Thymus (tissue), 11 donors: ENCODE results near the gene NEGR1. TPM values are rescaled to one million over a fixed set of nuclear protein-coding genes. Genes with fewer than 3 reads are reported as not detected.

Experiments
- DNase-seq, 9 donors: peaks; one replicate each; pipeline ENCODE4 v3.0.0-alpha.2; 2013; ENCODE audit warnings: low spot score in 9 of 9, low read depth in 6 of 9, missing footprints in 1 of 9
- H3K27ac ChIP-seq, 2 donors: one replicate each; pipeline ENCODE4 v1.5.1; 2013; ENCODE audit warnings: control low read depth in 1 of 2, low read depth in 1 of 2, low read length in 1 of 2, mild to moderate bottlenecking in 1 of 2, moderate library complexity in 1 of 2
- H3K27me3 ChIP-seq, 2 donors: one replicate each; pipeline ENCODE4 v1.5.1; 2013; ENCODE audit warnings: low read length in 1 of 2; ENCODE audit not compliant: control insufficient read depth in 2 of 2, insufficient read depth in 1 of 2
- H3K36me3 ChIP-seq, 2 donors: one replicate each; pipeline ENCODE4 v1.5.1; 2013; ENCODE audit warnings: low read length in 1 of 2, mild to moderate bottlenecking in 1 of 2, moderate library complexity in 1 of 2; ENCODE audit not compliant: control insufficient read depth in 2 of 2, insufficient read depth in 2 of 2
- H3K4me1 ChIP-seq, 2 donors: one replicate each; pipeline ENCODE4 v1.5.1; 2013; ENCODE audit warnings: low read length in 2 of 2; ENCODE audit not compliant: control insufficient read depth in 2 of 2, insufficient read depth in 2 of 2
- H3K4me3 ChIP-seq, 2 donors: one replicate each; pipeline ENCODE4 v1.5.1; 2013; ENCODE audit warnings: low read length in 2 of 2, control low read depth in 1 of 2, mild to moderate bottlenecking in 1 of 2
- H3K9me3 ChIP-seq, 2 donors: one replicate each; pipeline ENCODE4 v1.5.1; 2013; ENCODE audit warnings: low read length in 1 of 2, mild to moderate bottlenecking in 1 of 2; ENCODE audit not compliant: control insufficient read depth in 2 of 2, insufficient read depth in 1 of 2
- WGBS: extraction: QIAGEN DNeasy Blood & Tissue Kit; methylation state at CpG from one replicate; pipeline ENCODE4 v1.1.7; 2013; 5-methylcytosine and 5-hydroxymethylcytosine counted together
- polyA plus RNA-seq: library from polyadenylated mRNA; stranded (reverse); fragments of 200-250 nt; gene quantifications from one replicate; pipeline ENCODE4 v1.2.3, GENCODE V29; 2013
- total RNA-seq: library from RNA; stranded (reverse); fragments of 120-200 nt; gene quantifications from one replicate; pipeline ENCODE4 v1.2.4, GENCODE V29; 2013
- donor health status: healthy.

NEGR1 gene
- total and polyA plus RNA-seq, 2 donors = 2.8 to 3.3 TPM

DNA sequence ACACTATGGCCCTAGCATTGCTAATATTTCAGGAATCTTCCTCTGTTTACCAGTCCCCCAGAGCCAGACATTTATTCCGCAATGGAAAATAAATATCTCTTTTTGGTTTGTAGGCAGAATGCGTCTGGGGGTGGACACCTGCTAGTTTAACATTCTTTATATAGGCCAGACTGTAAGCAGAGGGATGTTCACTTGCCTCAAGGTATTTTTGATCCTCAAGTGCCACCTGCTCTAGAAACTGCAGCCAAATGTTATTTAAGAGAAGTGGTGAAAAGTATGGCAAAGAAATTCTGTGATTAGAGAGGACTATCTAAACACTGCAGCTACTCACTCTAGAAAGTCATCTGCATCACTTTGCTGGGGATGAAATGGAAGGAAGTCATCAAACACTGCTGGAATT, 164.7 kb downstream of the NEGR1 start:
- H3K36me3 ChIP-seq = no peaks in the 10 kb centered on the region
- no peak for DNase-seq
- WGBS = 96% methylated on average over 2 of the region's 2 CpGs
- no peaks in the 10 kb centered on the region for H3K4me1 ChIP-seq
- H3K27me3 ChIP-seq = no peaks in the 10 kb centered on the region
- H3K27ac ChIP-seq = no peak overlapping the region
- H3K4me3 ChIP-seq = no peak overlapping the region
- no peaks in the 10 kb centered on the region for H3K9me3 ChIP-seq

DNA sequence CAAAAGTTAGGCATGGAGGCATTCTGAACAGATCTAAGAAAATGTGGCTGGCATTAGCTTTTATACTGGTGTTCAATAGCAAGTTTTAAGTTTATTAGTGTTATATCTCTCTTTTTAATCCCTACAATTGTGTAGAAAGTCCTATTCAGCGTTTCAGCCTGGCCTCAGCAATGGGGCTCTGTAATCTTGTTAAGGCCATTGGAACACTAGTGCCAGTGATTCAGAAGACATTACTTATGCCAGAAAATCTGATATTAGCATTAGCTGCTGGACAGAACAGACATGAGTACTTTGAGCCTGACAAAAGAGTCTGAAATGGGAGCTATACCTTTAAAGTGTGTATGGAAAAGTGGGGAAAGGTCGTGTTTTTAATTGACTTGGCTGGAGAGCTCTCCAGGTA, 167.0 kb downstream of the NEGR1 start:
- H3K4me1 ChIP-seq = no peaks in the 10 kb centered on the region
- no peaks in the 10 kb centered on the region for H3K36me3 ChIP-seq
- H3K27ac ChIP-seq = no peak overlapping the region
- no peak overlapping the region for H3K4me3 ChIP-seq
- H3K9me3 ChIP-seq = no peaks in the 10 kb centered on the region
- DNase-seq = no peak
- no peaks in the 10 kb centered on the region for H3K27me3 ChIP-seq
- 97% methylated on average over 2 of the region's 2 CpGs for WGBS

DNA sequence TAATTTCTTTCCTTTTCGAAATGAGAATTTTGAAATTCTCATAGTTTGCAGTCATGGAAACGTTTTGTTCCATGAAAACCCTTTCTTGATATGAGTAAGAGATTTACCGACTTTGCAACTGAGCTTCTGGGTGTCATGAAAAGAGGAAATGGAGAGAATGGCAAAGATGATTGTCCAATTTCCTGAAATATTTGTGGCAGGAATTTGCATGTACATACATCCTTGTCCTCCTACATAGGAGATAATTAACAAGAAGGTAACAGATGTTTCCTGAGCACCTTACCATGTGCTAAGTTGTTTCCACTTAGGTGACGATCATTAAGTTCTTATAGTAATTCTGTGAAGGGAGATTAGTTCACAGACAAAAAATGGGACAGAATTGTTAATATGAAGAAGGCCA, 170.7 kb downstream of the NEGR1 start:
- DNase-seq = no peak
- no peaks in the 10 kb centered on the region for H3K9me3 ChIP-seq
- no peak overlapping the region for H3K4me3 ChIP-seq
- H3K4me1 ChIP-seq = no peaks in the 10 kb centered on the region
- 84% methylated on average over 4 of the region's 4 CpGs for WGBS
- no peaks in the 10 kb centered on the region for H3K27me3 ChIP-seq
- no peaks in the 10 kb centered on the region for H3K36me3 ChIP-seq
- H3K27ac ChIP-seq = no peak overlapping the region

DNA sequence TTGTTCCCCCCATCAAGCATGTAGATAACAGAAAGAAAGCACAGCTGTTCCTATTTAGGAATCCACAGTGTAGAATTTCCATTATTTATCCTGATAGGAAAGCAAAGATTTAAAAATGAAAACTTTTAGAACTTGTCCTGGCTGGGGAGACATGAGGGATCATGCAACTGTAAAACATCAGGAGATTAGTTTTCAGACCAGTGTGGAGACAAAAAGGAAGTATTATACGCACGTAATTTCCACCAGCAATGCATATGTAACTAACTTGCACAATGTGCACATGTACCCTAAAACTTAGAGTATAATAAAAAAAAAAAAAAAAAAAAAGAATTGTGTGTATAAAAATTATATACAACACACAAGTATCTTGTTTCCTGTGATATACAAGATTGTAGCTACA, 172.4 kb downstream of the NEGR1 start:
- no peaks in the 10 kb centered on the region for H3K36me3 ChIP-seq
- H3K4me3 ChIP-seq = no peak overlapping the region
- no peaks in the 10 kb centered on the region for H3K9me3 ChIP-seq
- no peaks in the 10 kb centered on the region for H3K4me1 ChIP-seq
- H3K27me3 ChIP-seq = no peaks in the 10 kb centered on the region
- no peak for DNase-seq
- WGBS = 95% methylated on average over 2 of the region's 2 CpGs
- no peak overlapping the region for H3K27ac ChIP-seq

DNA sequence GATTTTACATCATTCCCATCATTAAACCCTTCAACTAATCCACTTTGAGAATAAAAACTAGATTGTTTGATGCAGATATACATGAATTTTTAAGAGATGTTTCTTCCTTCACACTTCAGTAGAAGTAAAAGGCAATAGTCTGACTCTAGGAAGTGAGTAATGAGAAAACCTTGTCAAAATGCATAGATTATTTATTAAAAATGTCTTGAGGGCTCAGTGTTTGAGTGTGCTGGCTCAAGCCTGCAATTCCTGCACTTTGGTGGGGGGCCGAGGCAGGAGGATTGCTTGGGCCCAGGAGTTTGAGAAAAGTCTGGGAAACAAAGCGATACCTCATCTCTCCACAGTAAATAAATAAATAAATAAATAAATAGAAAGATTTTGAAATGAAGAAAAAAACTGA, 177.1 kb downstream of the NEGR1 start:
- 99% methylated on average over 2 of the region's 2 CpGs for WGBS
- DNase-seq = no peak
- H3K4me1 ChIP-seq = no peaks in the 10 kb centered on the region

DNA sequence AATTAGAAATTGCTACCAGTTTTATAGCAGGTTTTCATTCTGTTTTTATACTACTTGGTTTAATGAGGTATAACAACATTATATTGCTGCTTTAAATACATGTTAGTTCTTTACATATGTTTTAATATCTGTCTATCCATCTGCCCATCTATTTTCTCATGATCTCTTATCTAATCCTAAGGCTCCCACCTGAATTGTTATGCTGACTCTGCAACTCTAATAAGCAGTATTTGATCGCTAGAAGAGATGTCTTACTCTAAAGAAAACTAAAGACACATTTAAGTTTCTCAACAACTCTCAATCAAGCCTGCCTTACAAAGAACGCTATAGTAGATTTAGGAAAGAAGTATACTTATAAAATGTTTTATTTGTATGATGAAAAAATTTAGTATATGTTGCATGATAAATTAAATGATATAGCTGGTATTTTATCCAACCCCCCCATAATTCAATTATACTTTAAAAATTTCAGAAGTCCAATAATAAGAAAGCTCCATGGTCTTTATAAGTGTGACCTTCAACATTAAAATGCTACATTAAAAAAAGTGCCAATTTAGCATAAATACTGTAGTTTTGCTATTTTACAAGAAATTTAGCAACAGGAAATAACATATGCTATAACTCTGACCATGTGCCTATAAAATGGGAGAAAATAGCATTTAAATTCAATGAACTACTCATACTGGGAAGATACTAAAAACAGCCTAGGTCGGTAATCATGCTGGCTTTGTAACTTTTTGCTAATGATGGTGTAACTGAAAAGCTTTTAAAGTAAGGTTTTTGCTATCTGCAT, 180.3 kb downstream of the NEGR1 start:
- Histone ChIP-seq H3K36me3 (no peaks in the 10 kb centered on the region), H3K4me3 (no peak overlapping the region), H3K9me3 (no peaks in the 10 kb centered on the region), H3K27ac (no peak overlapping the region), H3K4me1 (no peaks in the 10 kb centered on the region), H3K27me3 (no peaks in the 10 kb centered on the region)
- DNase-seq = no peak
- WGBS = 96% methylated on average over 3 of the region's 3 CpGs

More for the DNA sequence above, 177.1 kb downstream of the NEGR1 start:
- Histone ChIP-seq H3K27ac (no peak overlapping the region), H3K36me3 (no peaks in the 10 kb centered on the region), H3K4me3 (no peak overlapping the region), H3K9me3 (no peaks in the 10 kb centered on the region), H3K27me3 (no peaks in the 10 kb centered on the region)

DNA sequence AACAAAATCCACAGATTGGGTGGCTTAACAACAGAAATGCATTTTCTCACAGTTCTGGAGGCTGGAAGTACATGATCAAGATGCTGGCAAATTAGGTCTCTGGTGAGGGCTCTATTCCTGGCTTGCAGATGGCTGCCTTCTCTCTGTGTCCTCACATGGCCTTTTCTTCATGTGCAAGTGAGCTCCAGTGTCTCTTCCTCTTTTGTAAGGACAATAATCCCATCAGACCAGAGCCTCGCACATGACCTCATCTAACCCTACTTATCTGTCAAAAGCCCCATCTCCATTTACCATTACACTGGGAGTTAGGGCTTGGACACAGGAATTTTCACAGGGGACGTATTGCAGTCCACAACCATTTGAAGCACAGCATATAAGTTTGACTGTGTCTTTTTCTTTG, 181.6 kb downstream of the NEGR1 start:
- Histone ChIP-seq H3K27me3 (no peaks in the 10 kb centered on the region), H3K4me3 (no peak overlapping the region), H3K9me3 (no peaks in the 10 kb centered on the region), H3K27ac (no peak overlapping the region), H3K4me1 (no peaks in the 10 kb centered on the region), H3K36me3 (no peaks in the 10 kb centered on the region)
- no peak for DNase-seq
- 99% methylated on average over 2 of the region's 2 CpGs for WGBS

DNA sequence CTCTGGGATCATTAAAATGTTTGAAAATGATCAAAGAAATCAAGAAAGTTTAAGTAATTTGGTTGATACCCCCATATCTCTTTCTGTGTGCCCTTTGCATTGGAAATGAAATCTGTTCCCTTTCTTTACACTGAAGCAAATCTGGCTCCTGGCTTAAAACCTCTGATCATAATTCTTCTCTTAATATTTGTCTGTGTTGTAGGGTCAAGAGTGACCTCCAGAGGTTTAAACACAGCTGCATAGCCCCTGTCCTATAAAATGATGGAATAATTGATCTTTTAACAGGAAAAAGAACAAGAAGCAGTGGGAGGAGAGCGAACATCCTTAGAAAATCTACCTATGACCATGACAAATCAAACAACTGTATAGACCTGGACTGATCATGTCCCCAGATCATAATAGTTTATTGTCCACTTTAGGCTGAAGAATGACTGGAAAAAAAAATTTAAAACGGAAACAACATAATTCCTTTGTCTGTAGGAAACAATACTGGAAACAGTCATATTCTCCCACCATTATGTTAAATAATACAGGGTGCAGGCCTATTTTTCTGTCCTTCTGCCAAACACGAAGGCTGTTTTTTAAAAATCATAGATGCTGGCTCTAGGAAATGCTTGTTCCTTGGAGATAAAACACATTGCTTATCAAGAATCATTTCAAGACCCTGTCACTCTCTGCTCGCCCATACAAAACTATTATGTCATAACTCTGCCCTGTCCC, 184.3 kb downstream of the NEGR1 start:
- no peak for DNase-seq
- 98% methylated on average over 4 of the region's 4 CpGs for WGBS
- Histone ChIP-seq H3K27me3 (no peaks in the 10 kb centered on the region), H3K4me1 (no peaks in the 10 kb centered on the region), H3K4me3 (no peak overlapping the region), H3K36me3 (no peaks in the 10 kb centered on the region), H3K9me3 (no peaks in the 10 kb centered on the region), H3K27ac (no peak overlapping the region)

DNA sequence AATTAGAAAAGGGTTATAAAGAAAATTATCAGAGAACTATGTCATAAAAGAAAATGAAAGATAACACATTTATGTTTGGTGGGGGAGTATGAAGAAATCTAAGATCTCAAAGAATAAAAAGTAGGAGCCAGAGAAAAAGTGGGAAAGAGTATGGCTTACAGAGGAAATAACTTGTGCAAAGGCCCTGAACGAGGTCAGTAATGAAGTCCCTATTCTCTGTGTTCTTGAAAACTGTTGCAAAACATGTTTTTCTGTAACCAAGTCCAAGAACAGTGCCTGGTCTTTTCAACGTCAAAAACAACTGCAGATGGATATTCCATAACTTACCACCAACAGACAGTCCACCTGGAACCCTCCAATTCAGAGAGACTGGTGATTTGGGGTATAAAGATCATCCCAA, 188.1 kb downstream of the NEGR1 start:
- WGBS = 94% methylated on average over 2 of the region's 2 CpGs
- DNase-seq = no peak
- Histone ChIP-seq H3K9me3 (no peaks in the 10 kb centered on the region), H3K36me3 (no peaks in the 10 kb centered on the region), H3K4me3 (no peak overlapping the region), H3K27me3 (no peaks in the 10 kb centered on the region), H3K4me1 (no peaks in the 10 kb centered on the region), H3K27ac (no peak overlapping the region)
